K562 (cell line): Measurements from ENCODE around the gene CENPQ. TPM values are rescaled to one million over a fixed set of nuclear protein-coding genes. Genes with fewer than 3 reads are reported as not detected.

Experiments
- BRD9 ChIP-seq: fragments of 450-650 bp; IDR thresholded peaks from 2 replicates; pipeline ENCODE4 v1.6.1; 2018; ENCODE audit warnings: low read depth; ENCODE audit not compliant: partially characterized antibody
- CBFB ChIP-seq: sonication (generic); formaldehyde crosslinking; IDR thresholded peaks from 2 replicates; pipeline ENCODE4 v1.4.0; 2020; ENCODE audit warnings: mild to moderate bottlenecking, missing genetic modification reagents
- ID3 ChIP-seq, 2 experiments: fragments of 250-450 bp in 1 of 2; fragments of 450-650 bp in 1 of 2; sonication (Bioruptor Pico) in 1 of 2; IDR thresholded peaks; 2 replicates each; pipeline versions ENCODE4 v1.6.1 to v1.8.0; 2016 to 2021; ENCODE audit warnings: mild to moderate bottlenecking in 2 of 2, moderate library complexity in 2 of 2, missing compliant biosample characterization in 1 of 2, missing genetic modification characterization in 1 of 2
- NR1H2 ChIP-seq: sonication (generic); formaldehyde crosslinking; IDR thresholded peaks from 2 replicates; pipeline ENCODE4 v1.4.0; 2020; ENCODE audit warnings: mild to moderate bottlenecking, missing genetic modification reagents
- RBM14 ChIP-seq: fragments of 200-400 bp; formaldehyde crosslinking; IDR thresholded peaks from 2 replicates; pipeline ENCODE4 v1.6.1; 2018; ENCODE audit warnings: low read depth, mild to moderate bottlenecking, low read length, moderate library complexity, borderline replicate concordance; ENCODE audit not compliant: insufficient read depth
- RBM34 ChIP-seq: fragments of 200-400 bp; formaldehyde crosslinking; IDR thresholded peaks from 2 replicates; pipeline ENCODE4 v1.6.1; 2018; ENCODE audit warnings: low read length, borderline replicate concordance; ENCODE audit not compliant: insufficient read depth
- RFX5 ChIP-seq: IDR thresholded peaks from 2 replicates; pipeline ENCODE4 v1.6.1; 2011; ENCODE audit warnings: low read depth, mild to moderate bottlenecking, improper control_type of control experiment, low read length
- THAP7 ChIP-seq: fragments of 250-450 bp; sonication (Bioruptor Pico); IDR thresholded peaks from 2 replicates; pipeline ENCODE4 v1.5.0; 2021
- YY1 ChIP-seq, 3 experiments: IDR thresholded peaks; 2 replicates each; pipeline ENCODE4 v1.6.1; 2011; ENCODE audit warnings: low read length in 2 of 3, mild to moderate bottlenecking in 2 of 3, moderate library complexity in 2 of 3, borderline replicate concordance in 1 of 3, control low read depth in 1 of 3, low read depth in 1 of 3; ENCODE audit not compliant: insufficient read depth in 3 of 3, insufficient replicate concordance in 2 of 3, control insufficient read depth in 1 of 3, insufficient read length in 1 of 3; ENCODE audit errors: extremely low read depth in 1 of 3
- ZFP91 ChIP-seq: sonication (generic); formaldehyde crosslinking; IDR thresholded peaks from 2 replicates; pipeline ENCODE4 v1.8.0; 2022; ENCODE audit warnings: mild to moderate bottlenecking, missing genetic modification reagents
- ZFPM2 ChIP-seq: fragments of 250-450 bp; sonication (Bioruptor Pico); IDR thresholded peaks from 2 replicates; pipeline ENCODE4 v1.5.1; 2022; ENCODE audit warnings: mild to moderate bottlenecking
- ZNF143 ChIP-seq: sonication (generic); formaldehyde crosslinking; IDR thresholded peaks from 2 replicates; pipeline ENCODE4 v1.9.0; 2022; ENCODE audit warnings: mild to moderate bottlenecking, missing genetic modification reagents
- ZNF408 ChIP-seq: fragments of 250-450 bp; sonication (Bioruptor Pico); IDR thresholded peaks from 2 replicates; pipeline ENCODE4 v1.4.0; 2020; ENCODE audit warnings: low read depth, mild to moderate bottlenecking, moderate library complexity
- ZNF57 ChIP-seq: fragments of 450-650 bp; formaldehyde crosslinking; IDR thresholded peaks from 2 replicates; pipeline ENCODE4 v1.4.0; 2020; ENCODE audit warnings: mild to moderate bottlenecking, moderate library complexity
- ZNF707 ChIP-seq: fragments of 250-450 bp; sonication (Bioruptor Pico); conservative IDR thresholded peaks from 2 replicates; pipeline ENCODE4 v1.8.0; 2022; ENCODE audit warnings: inconsistent platforms, mild to moderate bottlenecking, moderate library complexity
- polyA plus RNA-seq, 8 experiments: library from polyadenylated mRNA; depleted of rRNA in 4 of 8; stranded (reverse) in 5 of 8; unstranded in 3 of 8; fragments of >200 nt; fragmentation: Nextera tagmentation in 2 of 8; fragmentation: Illumina TruSeq in 1 of 8; extraction: Ambion mirVana in 2 of 8; extraction: Trizol in 1 of 8; gene quantifications; 2 replicates each; pipeline versions ENCODE4 v1.2.1 to v1.2.3, GENCODE V29; 2011 to 2014; ENCODE audit warnings: inconsistent platforms in 1 of 8, missing spikeins in 1 of 8
- total RNA-seq, 7 experiments: library from RNA; depleted of rRNA in 6 of 7; stranded (reverse); fragments of >200 nt in 6 of 7; fragmentation: Illumina TruSeq in 2 of 7; extraction: Trizol in 2 of 7; gene quantifications; 2 replicates each; pipeline versions ENCODE4 v1.2.1 to v1.2.3, GENCODE V29; 2011 to 2021; ENCODE audit warnings: low replicate concordance in 1 of 7
- TF ChIP-seq, protein P1 (sequence below): sonication (generic); formaldehyde crosslinking; IDR thresholded peaks from 2 replicates; pipeline ENCODE4 v1.8.0; 2022; ENCODE audit warnings: mild to moderate bottlenecking, low read depth, missing genetic modification reagents
- TF ChIP-seq, protein P2 (sequence below): IDR thresholded peaks from 2 replicates; pipeline ENCODE4 v1.6.1; 2014; ENCODE audit warnings: antibody characterized with exemption
- TF ChIP-seq, protein P3 (sequence below): sonication (generic); formaldehyde crosslinking; IDR thresholded peaks from 2 replicates; pipeline ENCODE4 v1.8.0; 2022; ENCODE audit warnings: missing genetic modification reagents, mild to moderate bottlenecking, borderline replicate concordance

Gene CENPQ
- total and polyA plus RNA-seq, 9 of the 15 experiments (the other 6 are each of a cell fraction or from before 2014, with no cell fraction given) = 12.7 to 48.3 (median 26.4) TPM

GRCh38 chr6:49462927-49463611, at the start of gene CENPQ, which contains the start of gene MMUT (continued):
- no peak for TF ChIP-seq ID3 (CRISPR knock-in tag; IDR thresholded peaks at IDR 0.05)
- TF ChIP-seq ID3 (tag; IDR thresholded peaks at IDR 0.05) = no peak
- TF ChIP-seq, protein P1, sequence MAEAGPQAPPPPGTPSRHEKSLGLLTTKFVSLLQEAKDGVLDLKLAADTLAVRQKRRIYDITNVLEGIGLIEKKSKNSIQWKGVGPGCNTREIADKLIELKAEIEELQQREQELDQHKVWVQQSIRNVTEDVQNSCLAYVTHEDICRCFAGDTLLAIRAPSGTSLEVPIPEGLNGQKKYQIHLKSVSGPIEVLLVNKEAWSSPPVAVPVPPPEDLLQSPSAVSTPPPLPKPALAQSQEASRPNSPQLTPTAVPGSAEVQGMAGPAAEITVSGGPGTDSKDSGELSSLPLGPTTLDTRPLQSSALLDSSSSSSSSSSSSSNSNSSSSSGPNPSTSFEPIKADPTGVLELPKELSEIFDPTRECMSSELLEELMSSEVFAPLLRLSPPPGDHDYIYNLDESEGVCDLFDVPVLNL = peak; percentile 92
- TF ChIP-seq YY1 (IDR thresholded peaks at IDR 0.05; ENCODE audit: borderline replicate concordance in 1 of 3, control insufficient read depth in 1 of 3, extremely low read depth in 1 of 3, insufficient read depth in 3 of 3, insufficient read length in 1 of 3, insufficient replicate concordance in 2 of 3, low read depth in 1 of 3, low read length in 2 of 3) = peak in 2 of 3 experiments; percentile 61 to 64
- no peak for TF ChIP-seq RFX5
- TF ChIP-seq, protein P2, sequence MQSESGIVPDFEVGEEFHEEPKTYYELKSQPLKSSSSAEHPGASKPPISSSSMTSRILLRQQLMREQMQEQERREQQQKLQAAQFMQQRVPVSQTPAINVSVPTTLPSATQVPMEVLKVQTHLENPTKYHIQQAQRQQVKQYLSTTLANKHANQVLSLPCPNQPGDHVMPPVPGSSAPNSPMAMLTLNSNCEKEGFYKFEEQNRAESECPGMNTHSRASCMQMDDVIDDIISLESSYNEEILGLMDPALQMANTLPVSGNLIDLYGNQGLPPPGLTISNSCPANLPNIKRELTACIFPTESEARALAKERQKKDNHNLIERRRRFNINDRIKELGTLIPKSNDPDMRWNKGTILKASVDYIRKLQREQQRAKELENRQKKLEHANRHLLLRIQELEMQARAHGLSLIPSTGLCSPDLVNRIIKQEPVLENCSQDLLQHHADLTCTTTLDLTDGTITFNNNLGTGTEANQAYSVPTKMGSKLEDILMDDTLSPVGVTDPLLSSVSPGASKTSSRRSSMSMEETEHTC = no peak
- 0 out of 2 replicates have a peak, but pooled peaks have one; percentile 12 for TF ChIP-seq THAP7 (CRISPR knock-in tag)
- TF ChIP-seq ZNF57 (CRISPR knock-in tag) = no peak
- TF ChIP-seq ZNF143 (CRISPR knock-in tag) = no peak
- TF ChIP-seq ZFP91 (CRISPR knock-in tag) = no peak
- TF ChIP-seq ZNF707 (CRISPR knock-in tag) = no peak
- no peak for TF ChIP-seq ZFPM2 (CRISPR knock-in tag)
- TF ChIP-seq NR1H2 (CRISPR knock-in tag) = no peak
- TF ChIP-seq BRD9 = no peak
- TF ChIP-seq ZNF408 = no peak
- no peak for TF ChIP-seq RBM34
- no peak for TF ChIP-seq RBM14
- no peak for TF ChIP-seq CBFB (CRISPR knock-in tag)
- TF ChIP-seq, protein P3, sequence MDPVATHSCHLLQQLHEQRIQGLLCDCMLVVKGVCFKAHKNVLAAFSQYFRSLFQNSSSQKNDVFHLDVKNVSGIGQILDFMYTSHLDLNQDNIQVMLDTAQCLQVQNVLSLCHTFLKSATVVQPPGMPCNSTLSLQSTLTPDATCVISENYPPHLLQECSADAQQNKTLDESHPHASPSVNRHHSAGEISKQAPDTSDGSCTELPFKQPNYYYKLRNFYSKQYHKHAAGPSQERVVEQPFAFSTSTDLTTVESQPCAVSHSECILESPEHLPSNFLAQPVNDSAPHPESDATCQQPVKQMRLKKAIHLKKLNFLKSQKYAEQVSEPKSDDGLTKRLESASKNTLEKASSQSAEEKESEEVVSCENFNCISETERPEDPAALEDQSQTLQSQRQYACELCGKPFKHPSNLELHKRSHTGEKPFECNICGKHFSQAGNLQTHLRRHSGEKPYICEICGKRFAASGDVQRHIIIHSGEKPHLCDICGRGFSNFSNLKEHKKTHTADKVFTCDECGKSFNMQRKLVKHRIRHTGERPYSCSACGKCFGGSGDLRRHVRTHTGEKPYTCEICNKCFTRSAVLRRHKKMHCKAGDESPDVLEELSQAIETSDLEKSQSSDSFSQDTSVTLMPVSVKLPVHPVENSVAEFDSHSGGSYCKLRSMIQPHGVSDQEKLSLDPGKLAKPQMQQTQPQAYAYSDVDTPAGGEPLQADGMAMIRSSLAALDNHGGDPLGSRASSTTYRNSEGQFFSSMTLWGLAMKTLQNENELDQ (CRISPR knock-in tag) = 0 out of 2 replicates have a peak, but pooled peaks have one; percentile 49
